ENCODE data around the gene NF2. TPM values are rescaled to one million over a fixed set of nuclear protein-coding genes. Genes with fewer than 3 reads are reported as not detected.

The NF2 gene
- polyA plus RNA-seq, 1 donor: 18.0 TPM

DNA sequence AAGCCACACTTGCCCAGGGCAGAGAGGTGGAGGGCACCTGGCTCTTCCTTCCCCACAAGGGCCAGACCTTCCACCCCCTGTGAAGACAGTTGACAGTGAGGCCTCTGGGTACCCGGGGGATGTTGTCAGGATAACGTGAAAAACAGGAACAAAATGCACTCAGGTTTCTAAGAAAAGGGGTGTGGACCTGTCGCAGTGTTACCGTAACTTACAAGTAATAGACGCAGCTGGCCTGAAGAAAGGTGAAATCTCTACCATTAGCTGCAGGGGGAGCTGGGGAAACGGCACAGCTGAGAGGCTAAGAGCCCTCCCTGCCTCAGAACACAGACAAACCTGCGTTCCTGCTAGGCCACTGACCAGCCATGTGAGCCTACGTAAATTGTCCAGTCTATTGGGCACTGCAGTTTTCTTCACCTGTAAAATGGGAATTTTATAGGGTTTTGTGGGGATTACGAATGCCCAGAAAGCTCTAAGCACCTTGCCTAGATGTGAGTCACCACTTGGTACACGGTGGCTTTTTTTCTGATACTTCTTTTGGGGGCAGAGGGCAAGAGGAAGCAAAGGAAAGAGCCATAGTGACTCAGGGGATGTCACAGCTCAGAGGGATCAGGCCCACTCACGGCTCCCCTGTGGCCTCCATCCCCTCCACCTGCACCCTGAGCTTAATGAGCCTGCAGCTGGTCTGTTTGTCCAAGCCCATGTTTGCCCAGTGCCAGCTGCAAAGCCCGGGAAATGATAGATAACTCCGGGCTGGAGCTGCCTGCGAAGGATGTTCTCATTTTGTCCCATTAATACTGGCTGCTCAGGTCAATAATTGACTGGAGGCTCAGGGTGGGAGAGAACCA lies 97.9 kb downstream of the NF2 start:
- no peak for DNase-seq (ENCODE audit: low read depth)

DNA sequence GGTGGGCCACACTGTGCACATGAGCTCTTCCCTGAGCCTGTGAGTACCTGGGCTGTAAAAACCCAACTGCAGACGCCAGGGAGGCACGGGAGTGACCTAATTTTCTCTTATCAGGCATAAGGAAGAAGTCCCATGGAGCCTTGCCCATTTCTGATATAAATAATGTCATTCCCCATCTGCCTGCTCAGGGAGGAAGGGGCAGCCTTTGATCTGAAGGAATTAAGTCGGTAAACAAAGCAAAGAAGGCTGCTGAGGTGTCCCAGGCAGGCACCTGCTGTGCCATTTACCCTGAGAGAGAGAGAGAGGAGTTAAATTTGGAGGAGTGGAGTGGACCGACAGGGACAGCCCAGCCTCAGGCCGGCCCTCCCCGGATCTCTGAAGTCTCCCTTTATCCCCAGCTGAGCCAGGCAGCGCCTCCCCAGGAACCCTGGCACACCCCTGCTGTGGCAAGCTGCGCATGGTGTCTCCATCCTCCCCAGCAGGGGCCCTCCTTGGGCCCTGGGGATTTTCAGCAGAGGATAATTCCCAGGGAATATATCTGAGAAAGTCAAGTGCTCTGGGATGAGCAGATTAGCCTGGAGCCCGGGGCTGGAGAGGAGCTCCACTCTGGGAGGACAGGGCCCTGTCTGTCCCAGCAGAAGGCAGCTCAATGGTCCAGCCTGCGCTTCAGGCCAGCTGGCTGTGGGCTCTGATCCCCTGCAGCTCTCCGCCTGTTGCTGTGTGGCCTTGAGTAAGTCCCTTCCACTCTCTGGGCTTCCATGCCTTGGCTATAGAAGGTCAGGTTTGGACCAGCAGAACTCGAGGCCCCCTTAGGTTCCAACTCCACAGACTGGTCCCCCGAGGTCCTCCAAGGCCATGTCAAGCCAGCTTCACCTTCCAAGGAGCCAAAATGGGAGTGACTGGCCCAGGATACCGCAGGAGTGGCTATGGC lies 98.8 kb downstream of the NF2 start:
- DNase-seq (ENCODE audit: low read depth): no peak

DNA sequence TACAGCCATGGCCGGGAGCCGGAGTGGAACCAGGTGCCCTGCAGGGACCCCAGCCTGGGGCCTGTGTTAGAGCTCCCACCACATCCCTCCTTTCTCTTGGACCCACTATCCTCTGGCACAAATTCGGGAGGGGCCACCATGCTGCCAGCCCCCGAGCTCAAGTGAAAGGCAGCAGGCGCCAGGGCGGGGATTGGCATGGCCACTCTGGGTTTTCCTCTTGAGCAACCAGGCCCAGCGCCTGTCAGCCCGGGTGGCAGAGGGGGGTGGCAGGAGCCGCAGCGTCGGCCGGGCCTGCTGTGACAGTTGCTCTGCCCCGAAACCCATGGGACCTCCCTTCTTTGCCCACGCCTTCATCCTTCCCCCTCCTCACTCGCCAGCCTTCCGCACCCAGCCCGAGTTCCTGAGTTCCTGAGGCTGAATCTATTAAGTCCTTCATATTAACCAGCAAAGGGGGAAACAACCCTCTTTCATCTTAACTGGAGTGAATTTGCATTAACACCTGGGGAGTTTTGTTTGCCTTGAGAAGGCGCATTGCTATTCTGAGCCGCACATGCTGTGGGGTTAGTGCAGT lies 99.6 kb downstream of the NF2 start:
- no peak for DNase-seq (ENCODE audit: low read depth)

DNA sequence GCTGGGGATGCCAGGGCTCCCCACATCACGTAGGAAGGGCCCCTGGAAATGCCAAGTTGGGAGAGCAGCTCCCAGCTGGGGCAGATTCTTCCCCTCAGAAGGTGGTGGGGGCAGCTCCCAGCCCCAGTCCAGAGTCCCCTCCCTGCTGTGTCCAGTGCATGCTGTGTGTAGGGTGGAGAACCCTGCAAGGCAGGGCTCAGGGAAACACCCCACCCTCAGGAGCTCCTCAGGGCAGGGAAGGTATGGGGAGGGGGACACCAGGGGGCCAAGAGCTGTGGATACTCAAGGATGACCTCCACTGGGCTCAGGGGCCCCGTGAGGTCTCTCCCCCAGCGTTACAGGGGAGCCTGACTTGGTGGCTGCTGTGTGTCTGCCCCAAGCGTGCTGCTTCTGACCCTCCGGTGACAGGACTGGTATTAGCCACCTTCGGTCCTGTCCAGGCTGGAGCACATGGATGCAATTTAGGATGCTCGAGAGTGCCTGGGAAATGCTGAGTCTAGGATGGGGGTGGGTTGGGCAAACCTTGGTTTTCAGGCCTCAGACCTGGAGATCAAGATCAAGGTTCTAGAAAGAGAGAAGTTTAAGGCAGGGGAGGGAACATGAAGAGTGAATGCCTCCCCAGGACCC lies 100.2 kb downstream of the NF2 start:
- no peak for DNase-seq (ENCODE audit: low read depth)

DNA sequence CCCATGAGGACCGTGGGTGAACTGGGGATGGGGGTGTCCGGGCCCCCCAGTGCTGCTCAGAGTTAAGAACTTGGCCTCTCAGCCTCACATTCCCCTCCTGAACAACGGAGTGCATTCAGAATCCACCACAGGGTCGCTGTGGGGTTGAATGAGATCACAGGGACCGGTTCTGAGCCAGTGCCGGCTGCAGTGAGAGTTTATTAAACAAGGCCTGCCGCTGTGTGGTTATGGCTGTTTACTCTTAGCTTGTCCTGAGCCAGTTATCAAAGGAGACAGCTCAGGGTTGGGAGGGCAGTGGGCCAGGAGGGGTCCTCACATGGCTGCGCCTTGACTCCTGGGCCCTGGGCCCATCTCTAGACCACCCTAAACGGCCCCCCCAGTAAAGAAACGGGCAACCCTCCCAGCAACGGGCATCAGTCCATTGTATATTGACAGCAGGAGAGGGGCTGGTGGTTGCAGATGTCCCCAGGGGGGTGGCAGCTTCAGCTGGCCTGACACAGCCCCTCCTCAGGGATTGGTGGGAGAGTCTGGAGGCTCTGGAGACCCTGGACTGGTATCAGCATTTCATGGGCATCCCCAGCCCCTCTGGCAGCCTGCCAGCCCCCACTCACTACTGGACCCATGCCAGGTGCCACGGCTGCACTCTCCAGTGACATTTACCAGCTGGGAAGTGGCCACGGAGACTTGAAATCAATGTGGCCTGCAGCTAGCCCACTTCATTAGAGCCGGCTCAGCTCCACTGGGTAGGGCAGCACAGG lies 101.3 kb downstream of the NF2 start:
- DNase-seq (ENCODE audit: low read depth): no peak

DNA sequence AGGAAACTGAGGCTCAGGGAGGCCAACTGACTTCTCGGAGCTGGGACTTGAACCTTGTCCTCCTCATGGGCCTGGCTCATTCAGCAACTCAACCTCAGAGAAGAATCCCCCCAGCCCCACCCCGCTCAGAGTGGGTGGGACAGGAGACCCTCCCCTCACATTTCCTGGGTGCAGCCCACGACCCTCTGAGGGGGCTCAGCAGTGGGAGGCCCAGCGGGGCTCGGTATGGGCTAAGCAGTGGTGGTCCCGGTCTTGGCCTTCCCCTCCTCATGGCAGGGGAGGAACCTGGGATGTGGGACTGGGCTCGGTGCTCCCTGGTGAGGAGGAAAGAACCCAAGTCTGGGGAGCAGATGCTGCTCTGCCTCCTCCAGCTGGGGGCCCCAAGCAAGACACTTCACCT lies 102.2 kb downstream of the NF2 start:
- DNase-seq (ENCODE audit: low read depth): no peak

DNA sequence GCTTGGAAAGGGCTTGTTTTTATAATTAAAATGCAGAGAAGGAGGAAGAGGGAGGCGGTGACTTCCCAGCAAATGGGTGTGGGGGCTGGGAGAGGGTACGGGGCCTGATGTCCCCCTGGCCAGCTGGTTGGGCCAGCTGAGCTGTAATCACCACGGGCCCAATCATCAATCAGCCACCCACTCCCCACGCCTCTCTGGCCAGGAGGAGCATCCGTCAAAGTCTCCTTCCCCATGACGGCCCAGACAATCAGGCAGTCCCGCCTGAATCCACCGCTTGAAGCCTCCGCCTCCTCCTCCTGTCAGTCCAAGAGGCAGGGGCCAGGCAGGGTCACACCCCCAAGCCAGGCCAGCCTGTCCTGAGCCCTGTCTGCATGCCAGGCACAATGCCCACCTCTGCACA lies 103.1 kb downstream of the NF2 start:
- DNase-seq (ENCODE audit: low read depth): no peak

DNA sequence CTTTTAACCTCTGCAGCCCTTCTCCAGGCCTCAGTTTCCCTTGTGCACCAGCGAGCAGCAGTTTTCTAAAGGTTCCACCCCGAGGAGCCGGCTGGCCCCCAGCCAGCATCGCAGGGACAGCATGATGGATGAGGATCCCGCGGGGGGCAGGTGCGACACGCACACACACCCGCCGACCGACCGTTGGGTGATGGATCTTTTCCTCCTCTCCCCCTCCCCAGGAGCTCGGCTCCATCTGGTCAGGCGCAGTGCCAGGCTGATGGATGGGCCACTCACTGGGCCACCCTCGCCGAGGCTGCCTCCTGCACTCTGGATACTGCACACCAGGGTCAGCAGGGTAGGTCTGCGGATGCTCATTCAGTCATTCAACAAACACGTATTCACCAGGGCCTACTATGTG lies 103.6 kb downstream of the NF2 start:
- DNase-seq (ENCODE audit: low read depth): no peak

DNA sequence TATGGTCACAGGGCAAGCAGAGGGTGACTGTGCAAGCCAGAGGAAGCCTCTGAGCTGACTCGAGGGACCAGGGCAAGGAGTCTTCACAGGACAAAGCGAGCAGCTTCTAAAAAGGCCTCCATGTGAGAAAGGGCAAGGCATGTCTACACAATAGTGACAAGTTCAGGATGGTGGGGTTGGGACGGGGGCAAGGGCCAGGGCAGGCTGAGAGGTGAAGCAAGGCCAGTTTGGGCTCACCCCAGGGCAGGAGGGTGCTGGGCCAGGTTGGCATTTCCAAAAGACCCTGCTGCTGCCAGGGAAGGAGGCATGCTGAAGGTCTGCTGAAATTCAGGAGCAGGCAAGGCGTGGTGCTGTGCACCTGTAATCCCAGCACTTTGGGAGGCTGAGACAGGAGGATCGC lies 104.0 kb downstream of the NF2 start:
- DNase-seq (ENCODE audit: low read depth): no peak

DNA sequence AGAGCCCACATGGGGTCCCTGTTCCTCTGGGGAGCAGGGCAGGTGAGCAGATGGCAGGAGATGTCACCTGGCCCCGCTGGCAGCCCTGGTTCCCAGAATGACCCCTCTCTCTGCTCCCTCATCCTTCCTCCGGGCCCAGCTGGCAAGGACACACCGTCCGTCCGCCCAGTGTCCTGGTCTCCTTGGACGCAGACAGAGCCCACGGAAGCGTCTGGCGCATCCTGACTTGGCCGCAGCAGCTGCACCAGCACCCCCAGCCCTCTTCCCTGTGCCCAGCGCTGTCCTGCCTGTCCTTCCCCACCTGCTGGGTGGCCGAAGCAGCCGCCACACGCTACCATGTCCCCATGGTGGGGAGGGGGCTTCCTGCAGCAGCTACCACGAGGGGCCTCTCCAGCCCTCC lies 106.8 kb downstream of the NF2 start:
- no peak for DNase-seq (ENCODE audit: low read depth)

DNA sequence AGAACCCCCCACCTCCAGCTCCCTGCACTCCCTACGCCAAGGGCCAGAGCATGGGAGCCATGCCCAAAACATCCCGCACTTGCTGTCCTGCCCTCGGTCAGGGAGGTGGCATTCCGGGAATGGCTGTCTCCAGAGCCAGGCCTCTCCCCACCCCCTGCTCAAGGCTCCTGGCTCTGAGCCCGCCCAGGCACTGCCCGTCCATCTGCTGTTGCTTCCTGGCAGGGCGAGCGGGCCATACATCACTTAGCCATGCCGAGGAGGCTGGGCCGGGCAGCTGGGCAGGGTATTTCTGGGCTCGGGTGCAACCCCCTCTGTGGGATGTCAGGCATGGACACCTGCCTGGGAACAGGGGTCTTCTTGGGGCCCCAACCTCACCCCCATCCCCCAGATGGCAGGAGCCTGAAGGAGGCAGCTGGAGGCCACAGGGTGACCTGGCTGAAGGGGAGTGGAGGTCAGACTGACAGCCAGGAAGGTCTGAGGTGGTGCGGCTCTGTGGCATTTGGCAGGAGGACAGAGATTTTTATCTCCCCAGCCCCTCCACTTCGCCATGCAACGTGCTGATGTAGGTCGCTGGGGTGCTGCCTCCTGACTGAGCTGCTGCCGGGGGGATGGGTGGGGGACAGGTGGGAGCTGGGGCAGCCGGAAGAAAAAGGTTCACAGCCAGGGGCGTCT lies 107.6 kb downstream of the NF2 start:
- no peak for DNase-seq (ENCODE audit: low read depth)

DNA sequence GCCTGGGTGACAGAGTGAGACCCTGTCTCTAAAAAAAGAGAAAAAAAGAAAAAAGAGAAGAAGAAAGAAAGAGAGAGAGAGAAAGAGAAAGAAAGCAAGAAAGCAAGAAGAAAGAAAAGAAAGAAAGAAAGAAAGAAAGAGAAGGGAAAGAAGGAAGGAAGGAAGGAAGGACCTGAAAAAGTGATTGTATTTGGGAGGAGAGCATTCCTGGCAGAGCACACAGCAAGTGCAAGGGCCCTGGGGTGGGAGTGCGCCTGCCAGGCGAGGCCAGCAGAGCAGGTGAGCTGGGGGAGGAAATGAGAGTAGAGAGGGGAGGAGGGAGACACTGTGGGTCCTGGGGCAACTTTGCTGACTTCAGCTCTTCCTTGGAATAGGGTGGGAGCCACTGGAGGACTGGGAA lies 108.7 kb downstream of the NF2 start:
- DNase-seq (ENCODE audit: low read depth): no peak

DNA sequence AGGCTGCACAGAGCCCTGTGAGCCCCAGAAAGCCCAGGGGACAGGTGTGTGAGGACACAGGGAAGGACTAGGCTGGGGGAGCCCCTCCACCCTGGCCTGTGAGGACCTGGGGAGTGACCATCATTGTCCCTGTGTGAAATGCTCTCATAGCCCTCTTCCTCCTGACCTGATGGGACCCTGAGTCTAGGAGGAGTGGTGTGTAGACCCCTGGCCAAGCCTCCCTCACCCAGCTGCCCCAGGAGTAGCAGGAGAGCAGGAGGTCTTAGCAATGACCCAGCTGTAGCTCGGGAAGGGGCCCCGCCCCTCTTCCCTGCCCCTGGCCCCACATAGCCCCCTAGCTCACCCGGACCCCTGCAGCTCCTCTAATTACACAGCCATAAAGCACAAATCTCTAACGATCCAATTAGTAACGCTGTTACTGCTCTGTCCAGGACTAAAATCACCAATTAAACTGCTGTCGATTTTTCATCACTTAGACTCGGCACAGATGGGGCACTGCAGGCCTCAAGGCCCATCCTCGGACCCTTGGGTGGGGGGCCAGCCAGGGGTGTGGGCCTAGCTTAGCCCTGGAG lies 109.8 kb downstream of the NF2 start:
- DNase-seq (ENCODE audit: low read depth): no peak

DNA sequence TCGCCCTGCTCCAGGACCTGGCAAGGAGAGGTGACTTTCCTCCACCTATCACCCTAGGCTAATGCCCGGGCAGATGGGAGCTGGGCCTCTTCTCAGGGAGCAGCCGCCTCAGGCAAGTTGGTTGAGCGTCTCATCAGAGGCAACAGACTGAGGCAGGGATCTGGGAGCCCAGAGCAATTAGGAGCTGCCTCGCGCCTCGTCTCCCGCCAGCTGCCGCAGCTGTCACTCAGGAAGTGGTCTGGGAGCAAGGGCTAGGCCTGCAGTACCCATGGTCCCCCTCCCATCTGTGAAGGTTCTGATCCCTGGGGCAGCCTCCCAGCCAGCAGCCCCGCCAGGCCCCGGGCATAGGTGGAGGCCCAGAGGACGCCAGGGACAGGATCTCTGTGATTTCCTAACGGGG lies 111.8 kb downstream of the NF2 start:
- DNase-seq (ENCODE audit: low read depth): no peak

DNA sequence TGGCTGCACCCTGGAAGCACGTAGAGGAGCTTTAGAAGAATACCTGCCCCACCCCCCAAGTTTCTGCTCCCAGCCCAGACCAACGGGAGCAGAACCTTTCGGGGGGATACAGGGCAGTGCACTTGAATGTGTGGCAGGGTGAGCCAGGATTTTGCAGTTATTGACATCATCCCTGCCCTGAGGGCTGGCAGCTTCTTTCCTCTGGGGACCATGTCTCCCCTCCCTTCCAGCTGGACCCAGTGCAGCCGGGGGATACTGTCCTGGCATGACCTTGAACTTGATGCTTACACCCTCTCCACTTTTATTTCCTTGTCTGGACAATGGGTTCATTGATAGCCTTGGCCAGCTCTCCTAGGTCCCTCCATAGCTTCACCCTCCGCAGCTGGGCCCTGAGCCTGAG lies 112.3 kb downstream of the NF2 start:
- DNase-seq (ENCODE audit: low read depth): no peak

DNA sequence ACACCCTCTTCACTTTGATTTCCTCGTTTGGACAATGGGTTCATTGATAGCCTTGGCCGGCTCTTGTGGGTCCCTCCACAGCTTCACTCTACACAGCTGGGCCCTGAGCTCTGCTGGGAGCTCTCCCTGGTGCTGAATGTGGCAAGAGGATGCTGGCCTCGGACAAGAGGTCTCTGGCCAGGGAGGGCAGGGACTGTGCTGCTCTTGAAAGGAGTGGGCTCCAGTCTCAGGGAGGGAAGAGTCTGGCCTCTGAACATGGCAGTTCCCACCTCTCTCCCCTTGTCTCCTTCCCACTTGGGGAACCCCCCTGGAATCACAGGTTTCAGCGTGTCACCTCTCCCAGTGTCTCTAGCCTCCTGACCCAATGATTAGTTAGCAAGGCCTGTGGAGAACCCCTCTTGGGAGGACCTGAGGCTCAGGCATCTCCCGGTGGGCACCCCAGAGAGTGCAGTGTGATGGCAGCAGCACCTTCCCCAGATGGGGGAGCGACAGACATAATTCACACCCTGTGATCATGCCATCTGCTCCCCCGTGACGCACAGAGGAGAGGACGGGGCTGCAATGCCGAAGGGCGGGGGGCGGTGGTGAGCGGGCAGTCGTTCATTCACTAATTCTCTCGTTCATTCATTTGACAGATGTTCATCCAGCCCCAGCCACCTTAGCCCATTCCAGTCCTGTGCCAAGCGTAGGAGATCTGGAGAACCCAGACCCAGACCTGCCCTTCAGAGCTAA lies 113.5 kb downstream of the NF2 start:
- DNase-seq (ENCODE audit: low read depth): peak; percentile 55

DNA sequence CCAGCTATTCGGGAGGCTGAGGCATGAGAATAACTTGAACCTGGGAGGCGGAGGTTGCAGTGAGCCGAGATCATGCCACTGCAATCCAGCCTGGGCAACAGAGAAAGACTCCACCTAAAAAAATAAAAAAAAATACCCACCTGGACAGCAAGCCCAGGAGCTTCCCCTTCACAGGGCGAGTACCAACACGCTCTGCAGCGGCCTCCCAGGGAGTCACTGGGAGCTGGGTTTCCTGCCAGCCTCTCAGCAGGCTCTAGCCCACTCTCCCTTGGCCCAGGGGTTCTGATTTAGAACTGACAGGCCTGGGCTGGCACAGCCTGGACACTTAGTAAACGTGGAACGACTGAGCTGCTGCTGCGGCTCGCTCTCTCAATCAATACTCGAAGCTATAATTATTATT lies 114.4 kb downstream of the NF2 start:
- no peak for DNase-seq (ENCODE audit: low read depth)

DNA sequence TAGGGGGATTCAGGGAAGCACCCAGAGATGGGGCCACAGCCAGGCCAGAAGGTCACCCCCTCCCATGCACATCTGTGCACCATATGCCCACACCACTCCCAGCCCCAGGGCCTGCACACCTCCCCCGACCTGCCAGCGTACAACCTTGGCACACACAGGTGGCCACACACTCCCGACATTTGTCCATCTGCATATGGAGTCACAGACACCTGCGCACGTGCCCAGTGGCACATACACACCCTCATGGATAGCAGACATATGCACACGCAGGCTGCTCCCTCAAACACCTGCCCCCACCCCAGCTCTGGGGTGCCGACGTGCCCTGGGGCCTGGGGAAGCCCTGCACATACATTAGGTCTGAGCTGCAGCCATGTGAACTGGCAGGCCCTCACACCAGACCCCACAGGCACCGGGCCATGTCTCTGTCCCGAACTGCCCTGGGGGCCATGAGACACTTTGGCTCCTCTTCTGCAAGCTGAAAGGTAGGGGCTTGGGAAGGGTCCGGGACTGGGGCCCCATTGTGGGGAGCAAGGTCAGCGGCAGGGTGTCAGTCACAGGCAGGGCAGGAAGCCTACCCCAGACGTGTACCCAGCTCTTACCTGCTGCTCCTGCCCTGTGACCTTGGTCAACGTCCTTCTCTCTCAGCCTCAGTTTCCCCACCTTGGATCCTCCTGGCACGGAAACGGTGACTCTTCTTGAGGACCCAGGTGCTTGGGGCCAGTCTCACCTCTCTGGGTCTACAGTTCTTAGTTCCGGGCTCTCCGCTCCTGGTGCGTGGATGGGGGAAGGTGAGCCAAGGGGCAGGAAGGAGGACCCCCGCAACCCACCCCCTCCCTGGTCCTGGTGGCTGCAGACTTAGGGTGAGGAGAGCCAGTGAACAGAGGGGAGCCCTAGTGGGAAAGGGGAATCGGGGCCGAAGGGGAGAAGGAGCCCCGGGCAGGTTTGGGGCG lies 115.8 kb downstream of the NF2 start:
- no peak for DNase-seq (ENCODE audit: low read depth)
